NOMO-1 (cell line): ENCODE measurements around the gene ETV3.

Source experiments
- DNase-seq, 2 experiments: peaks; one replicate each; lab custom pipeline; 2025; ENCODE audit not compliant: unreplicated experiment in 2 of 2; lab: John Stamatoyannopoulos, UW

ETV3 gene

DNA sequence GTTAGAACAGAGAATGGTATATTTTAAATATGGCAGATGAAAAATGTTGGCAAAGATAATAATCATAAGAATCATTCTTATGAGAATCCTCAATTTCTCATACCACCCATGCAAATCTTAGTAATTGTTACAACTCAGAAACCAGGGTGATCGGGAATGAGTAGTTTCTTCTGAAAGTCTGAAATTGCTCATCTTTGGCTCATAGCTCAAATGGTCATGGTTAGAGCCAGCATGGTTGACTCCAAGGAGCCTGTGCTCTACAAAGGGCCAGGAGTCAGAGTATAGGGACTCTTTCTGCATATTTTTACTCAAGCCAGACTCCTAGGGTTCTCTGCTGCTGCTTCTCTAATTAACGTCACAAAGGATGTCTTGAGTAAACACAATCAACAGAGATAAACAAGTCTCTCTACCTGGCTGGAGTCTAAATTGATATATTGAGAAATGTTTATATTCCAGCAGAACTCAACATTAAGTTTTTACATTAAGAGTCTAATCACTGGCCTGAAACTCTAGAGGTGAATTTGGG lies 1.9 kb upstream of the ETV3 start:
- no peak for DNase-seq

DNA sequence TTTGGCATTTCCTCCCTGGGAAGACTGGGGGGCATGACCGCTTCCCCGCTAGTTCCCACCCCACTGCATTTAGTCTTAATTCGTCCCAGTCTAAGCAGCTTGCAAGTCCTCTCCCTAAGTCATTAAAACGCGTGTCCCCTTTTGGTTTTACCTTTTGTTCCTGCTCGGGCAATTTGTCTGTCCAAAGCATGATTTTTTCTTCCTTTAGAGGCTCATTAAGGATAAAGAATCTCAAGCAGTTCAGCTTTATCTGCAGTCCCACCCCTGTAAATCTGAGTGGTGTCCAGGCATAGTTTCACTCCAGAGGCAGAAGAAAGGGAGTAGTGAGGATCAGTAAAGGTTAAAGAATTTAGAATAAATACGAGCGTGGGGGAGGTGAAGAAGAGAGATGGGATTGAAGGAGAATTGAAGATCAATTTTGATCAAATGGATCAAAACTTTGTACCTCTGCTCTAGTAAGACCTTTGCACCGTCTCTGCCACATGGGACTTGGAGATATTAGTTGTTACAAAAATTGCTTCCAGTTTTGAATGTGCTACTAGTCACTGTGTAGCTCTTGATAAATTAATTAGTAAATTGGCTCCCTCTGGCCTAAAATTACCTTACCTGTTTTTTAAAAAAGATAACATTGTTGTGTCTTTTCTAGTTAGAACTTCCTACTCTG lies 989 bp upstream of the ETV3 start:
- no peak for DNase-seq

DNA sequence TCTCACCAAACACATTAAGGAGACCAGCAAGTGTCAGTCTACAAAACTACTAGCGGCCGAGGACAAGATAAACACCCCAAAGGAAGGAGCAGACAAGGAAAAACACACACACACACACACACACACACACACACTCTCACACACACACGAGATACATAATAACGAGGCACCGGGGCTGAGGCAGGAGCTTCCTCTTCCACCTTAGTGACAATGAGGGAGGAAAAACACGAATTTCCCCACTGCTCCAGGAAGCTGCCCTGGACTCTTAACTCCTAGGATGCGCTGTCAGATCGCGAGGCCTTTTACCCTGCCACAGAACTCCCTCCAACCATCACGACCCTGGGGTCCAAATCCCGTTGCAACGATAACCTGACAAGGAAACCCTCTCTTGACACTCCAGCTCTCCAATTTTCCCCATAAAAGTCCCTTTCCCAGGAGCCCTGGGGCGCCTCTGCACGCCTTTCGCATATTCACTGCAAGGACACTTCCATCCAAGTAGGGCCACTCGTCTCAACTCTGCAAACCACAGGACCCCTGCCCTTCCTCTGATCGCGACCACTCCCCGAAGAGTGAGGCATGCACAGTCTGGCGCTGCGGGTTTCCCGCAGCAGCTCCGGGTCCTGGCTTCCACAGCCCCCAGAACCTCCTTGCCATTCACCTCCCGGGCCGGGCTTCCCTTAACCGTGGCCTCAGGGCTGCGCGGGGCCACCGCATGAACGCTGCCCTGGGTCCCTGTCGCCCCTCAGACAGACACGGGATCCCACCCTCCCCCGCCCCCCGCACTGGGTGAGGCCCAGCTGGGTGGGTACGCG lies 581 bp downstream of the ETV3 start:
- peak; percentile 35 to 53 for DNase-seq

DNA sequence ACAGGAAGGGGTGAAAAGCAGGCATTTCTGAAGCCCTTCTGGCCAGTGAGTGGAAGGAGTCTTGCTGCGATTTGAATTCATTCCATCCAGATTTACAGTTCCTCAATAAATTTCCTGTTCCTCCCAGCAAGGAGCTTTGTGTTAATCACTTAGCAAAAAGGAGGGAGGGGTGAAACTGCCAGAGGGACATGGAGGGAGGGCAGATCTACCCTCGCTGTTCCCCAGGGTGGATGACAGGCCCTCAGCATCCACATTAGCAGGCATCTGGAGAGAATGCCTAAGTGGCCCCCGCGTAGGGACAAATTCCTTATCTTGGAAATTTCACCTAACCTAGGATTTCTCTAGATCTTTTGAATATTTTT lies 1.2 kb downstream of the ETV3 start:
- DNase-seq = no peak

DNA sequence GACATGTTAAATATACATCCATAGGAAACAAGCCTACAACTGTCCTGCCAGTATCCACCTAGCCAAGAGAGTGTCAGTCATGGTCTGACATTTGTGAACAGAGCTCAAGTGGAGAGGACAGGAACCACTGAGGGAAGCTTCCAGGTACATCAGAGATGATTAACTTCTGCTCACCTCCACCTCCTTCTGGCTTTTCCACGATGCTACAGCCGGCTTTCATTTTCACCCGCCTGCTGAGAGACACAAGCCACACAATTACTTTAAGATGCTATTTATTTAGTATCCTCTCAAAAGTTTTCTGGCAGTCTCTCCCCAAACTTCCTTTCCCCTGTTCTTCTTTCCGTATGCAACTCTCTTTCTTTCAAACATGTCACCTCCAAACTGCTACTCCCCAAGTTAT lies 2.1 kb downstream of the ETV3 start:
- DNase-seq = no peak

DNA sequence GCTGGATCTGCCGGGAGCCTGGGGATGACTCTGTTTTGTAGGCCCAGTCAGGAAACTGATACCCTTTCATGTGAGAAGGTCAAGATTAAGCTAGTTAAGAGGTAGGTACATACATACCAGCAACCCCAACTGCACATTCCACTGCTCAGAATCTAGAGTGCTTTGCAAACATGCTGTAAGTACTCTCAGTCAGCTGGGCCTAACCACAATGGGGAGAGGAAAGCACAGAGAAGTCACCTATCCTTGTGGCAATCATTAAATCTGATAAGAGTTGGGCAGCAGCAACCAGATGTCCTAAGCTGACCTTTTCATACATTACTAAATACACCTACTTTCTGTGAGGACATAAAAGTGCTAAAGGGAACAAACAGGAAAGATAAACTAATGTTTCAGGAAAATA lies 2.5 kb downstream of the ETV3 start:
- DNase-seq = no peak

DNA sequence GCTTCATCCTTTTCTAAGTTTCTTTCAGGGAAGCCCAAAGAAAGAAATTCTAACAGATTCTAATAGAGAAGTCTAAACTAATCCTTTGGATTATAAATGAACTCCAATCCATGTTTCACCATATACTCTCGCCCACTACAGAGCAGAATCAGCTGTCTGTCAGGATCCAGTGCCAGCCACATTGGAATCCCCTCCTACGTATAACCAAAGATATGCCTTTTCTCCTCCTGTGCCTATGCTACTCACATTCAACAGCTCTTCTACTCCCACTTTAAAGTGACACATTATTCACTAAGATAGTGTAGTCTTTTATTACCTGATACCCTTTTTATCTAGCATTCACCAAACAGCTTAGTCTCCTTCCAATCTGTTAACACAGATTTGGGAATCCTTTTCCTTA lies 3.1 kb downstream of the ETV3 start:
- no peak for DNase-seq

DNA sequence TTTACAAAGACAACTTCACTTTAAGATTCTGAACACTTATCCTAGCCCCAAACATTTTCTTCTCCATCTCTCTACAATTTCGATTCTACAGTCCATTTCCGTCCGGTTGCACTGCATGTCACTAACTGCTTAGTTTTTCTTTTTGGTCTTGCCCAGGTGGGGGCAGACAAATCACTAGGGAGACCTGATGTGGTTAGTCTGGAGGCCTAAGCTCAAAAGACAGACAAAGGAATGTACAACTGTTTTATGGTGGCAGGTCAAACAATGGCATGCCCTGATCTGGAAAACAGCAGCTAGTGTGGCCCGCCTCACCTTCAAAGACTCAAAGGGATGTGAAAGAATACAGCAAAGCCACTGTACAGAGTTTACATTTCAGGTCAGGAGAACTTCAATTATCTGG lies 3.8 kb downstream of the ETV3 start:
- no peak for DNase-seq

DNA sequence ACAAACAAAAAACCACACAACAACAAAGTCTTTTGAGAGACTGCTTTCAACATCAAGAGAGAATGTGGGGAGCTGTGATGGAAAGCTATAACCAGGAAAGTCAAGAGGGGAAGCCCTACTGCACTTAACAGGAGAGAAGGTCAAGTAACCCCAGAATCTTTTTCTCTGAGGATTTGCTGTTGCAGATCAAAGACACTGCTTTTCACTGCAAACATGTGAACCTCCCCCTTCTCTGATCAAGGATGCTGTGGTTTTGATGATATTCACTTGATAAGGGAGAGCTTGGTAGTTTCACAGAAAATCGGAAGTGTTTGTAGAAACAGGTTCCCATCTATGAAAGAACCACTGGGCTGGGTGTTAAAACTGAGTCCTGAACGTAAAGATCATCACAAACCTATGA lies 4.8 kb downstream of the ETV3 start:
- no peak for DNase-seq

DNA sequence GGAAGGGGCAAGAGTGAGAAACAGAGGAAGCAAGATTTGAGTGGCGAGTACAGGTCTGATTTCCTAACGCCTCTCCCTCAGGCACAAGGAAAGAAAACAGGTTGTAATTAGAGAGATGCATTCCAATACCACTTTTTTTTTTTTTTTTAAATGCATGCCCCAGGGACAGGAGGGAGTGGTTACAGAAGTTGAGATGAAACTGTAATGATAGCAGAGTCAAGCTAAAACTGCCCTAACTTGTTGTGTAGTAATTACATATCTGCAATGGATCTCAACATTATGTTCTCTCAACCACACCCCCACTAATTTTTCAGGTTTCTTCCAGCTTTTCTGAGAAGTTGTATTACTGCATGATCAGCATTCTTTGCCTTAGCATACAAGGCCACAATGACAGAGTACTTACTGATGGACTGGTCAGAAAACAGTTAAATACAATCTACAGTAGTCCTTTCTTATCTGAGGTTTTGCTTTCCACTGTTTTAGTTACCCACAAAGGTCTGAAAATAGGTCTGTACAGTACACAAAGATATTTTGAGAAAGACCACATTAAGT lies 5.5 kb downstream of the ETV3 start:
- DNase-seq = no peak

DNA sequence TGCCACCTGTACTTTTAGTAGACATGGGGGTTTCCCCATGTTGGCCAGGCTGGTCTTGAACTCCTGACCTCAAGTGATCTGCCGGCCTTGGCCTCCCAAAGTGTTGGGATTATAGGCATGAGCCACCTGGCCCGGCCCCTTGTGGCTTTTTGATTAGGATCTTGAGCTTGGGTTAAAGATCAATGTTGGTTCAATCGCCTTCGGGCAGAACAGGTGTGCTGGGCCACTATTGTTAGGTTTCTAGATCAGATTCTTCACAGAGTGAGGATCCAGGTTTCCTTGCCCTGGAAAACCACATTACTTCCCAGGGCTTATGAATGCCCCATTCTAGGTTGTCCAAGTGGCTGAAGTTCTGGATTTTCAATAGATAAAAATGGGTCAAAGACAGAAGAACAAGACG lies 6.1 kb downstream of the ETV3 start:
- DNase-seq = no peak

DNA sequence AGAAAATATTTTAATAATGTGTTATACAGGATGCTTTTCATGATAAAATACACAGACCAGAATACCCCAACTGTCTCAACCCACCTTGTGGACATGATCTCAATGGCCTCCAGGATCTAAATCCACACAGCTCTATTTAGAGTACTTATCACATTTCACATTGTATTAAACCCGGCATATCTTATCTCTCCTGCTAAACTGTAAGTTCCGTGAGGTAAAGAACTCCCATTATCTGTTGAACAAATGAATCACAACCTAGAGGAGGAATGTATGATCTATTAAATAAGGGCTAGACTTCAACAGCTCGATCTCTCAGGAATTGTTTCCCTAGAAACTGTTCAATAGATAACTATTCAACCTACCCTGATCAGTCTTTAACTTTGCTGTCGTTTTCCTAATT lies 6.9 kb downstream of the ETV3 start:
- no peak for DNase-seq

DNA sequence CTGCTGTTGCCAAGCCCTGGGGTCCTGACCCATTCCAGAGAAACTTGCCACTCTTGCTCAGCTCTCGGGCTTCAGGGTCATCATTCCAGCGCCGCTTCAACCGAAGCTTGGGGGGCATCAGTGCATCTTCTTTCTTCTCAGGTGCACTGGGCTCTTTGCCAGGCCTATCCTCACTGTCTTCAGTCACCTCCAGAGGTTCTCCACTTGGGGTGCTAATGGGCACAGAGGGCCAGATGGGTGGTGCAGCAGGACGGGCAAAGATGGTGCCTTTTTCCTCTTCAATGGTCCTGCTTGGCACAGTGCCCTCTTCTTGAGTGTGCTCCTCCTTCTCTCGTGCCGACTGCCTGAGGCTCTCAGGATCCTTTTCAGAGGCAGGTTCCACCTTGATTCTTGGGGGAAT lies 13.3 kb downstream of the ETV3 start:
- no peak for DNase-seq

DNA sequence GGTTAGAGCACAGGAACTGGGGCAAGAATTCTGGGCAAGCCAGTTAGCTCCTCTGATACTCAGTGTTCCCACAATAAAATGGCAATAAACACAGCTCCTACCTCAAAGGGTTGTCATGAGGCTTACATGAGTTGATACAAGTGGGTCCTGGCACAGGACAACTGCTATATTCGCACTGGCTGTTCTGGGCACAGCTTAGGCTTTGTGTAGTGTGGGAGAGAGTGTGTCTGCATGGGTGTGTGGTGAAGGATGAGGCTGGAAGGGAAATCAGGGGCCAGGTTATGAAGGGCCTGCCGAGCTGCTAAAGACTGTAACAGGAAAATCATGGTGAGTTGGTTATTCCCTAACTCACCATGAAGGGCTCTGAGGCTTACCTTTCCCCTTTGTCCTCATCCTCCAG lies 18.7 kb downstream of the ETV3 start:
- no peak for DNase-seq

DNA sequence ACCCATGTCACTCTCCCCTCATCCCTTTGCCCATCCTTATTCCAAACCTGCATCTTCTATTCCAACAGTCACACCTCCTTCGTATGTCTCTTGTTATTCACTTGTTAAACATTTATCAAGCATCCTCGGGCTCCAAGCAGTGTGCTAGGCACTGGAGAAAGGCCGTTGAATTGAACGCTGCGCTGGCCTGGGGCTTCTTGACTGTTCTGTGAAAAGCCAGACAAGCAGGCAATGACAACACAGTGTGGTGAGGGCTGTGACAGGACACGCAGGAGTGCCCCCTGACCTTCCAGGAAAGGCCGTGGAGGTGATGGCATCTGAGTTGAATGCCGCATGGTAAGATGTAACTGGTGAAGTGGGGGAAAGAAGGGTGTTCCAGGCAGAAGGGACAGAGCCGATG lies 19.2 kb downstream of the ETV3 start:
- no peak for DNase-seq

DNA sequence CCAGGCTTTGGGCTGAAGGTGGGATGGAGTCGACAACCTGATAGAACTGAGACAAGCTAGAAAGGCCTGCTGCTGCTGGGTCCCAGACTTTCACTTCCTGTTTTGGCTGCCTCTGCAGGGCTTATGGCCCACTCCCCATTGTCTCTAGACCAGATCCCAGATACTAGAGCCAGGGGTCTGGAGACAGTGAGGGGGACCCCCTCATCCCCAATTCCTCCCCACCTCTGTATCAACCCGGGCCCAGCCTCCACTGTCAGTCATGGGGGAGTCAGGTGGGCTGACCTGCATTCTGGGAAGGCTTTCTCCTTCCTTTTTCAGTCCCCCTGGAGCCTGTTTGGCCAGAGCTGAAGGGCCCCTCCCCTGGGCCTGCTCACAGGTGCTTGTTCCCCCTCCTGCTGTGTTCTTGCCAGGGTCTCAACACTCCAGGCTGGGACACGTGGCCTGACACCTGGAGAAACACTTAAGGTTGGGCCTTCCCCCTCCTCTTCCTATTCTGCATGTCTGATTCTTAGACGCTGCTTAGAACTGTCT lies 20.6 kb downstream of the ETV3 start:
- DNase-seq = peak; percentile 63 to 69

DNA sequence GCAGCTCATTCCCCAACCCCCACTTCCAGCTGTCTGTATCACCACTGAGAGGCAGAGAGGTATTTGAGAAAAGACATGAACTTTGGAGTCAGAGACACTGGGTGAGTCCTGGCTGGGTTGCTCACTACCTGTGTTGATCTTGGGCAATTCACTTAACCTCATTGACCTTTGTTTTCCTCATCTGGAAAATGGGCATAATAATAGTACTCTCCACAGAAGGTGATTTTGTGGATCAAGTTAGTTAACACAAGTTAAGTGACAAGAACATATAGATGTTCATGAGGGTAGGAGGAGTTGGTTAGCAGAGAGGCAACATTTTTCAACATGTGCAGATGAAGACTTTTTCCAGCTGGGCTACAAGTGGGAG lies 21.5 kb downstream of the ETV3 start:
- DNase-seq = no peak

DNA sequence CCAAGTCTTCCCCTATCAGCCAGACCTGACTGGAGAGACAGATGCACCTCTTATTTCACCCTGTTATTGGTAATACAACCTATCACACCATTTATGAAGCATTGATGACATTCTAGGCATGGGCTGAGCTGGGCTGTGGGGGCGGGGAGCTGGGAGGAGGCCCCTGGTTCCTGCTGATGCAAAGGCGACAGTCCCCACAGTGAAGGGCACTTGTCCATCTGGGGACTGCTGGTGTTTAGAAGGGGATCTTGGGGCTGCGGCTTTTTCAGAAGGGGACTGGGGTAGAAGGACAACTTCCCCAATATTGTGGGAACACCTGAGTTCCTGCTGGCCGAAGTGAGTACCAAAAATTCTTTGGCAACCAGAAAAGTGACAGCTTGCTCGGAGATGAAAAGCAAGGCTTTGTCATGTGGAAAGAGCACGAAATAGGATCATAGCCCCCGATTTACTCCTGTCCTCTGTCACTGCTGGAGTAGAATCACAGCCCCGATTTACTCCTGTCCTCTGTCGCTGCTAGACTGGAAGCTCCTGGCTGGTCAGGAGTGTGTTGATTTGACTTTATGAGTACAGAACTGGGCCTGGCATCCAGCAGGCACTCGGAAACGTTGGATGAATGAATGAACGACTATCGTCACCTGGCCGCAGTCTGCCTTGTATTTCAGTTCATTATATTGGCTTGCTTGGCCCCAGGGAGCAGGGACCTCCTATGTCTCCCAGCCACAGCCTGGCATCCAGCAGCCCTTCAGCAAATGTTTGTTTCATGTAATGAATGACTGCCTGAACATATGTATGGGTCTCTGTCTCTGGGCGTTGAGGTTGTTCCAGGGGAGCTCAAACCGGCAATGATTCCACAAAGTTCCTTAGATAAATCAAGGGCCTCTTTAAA lies 22.1 kb downstream of the ETV3 start:
- no peak for DNase-seq

DNA sequence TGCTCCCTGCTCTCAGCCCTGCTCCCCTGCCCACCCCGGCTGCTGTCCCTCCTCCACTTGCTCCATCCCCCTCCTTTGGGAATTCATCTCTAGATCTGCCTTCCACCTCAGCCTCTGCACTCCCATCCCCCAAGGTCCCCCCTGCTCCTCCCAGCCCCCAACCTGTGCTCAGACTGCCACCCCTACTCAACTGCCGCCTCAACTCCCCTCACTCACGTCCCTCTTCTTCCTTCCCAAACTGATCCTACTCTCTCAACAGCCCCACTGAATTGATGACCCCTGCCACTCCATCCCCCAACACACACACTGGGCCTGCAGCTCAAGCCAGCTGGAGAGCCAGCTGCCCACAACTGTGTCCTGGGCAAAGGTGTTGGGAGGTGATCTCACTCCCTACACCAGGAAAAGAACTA lies 22.8 kb downstream of the ETV3 start:
- no peak for DNase-seq

DNA sequence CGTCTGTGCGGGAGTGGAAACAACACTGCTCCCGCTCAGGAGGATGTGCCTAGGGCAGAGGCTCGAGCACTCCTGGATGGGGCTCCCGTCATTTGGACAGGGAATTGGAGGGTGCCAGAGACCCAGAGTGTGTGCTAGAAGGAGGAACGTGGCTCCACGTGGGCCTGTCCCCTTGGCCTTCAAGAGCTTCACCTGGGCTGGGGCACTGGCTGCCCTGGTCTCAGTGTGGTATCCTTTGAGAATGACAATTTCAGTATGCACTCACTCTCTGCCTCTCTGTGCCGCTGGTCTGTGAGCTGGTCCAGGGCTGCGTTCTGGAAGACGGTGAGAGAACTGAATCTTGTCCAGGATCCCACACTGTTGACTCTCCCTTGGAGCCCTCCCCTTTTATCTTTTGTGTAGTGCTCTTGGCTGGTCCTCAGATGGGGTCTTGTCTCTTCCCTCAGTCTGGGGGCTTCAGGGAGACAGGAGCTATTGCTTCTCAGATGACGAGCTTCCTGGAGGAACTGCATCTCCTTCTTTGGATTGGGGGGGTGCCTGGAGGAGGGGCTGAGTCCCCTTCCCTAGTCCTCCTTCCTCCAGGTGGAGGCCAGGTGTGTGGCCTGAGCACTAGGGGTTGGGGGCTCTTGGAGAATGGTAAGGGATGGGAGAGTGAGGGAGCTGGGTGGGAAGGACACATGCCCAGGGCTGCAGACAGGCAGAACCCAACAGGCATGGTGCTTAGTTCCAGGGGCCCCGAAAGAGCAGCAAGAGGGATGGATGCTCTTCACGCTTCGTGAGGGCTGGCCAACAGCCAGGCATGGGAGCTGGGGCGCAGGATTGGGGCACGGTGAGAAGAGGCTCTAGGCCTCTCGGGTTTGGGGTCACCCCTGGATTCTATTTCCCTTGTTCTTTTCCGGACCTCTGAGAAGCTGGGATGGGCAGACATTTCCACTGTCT lies 23.7 kb downstream of the ETV3 start:
- DNase-seq = no peak
